Myocyte (in vitro differentiated cells): ENCODE measurements around the gene INHBA. TPM values are rescaled to one million over a fixed set of nuclear protein-coding genes. Genes with fewer than 3 reads are reported as not detected.
A peak's percentile ranks its signal among the peaks of the same experiment; 100 is the strongest.

Experiments
- DNase-seq: peaks from one replicate; pipeline ENCODE4 v3.0.0-alpha.2; 2012; ENCODE audit warnings: low read depth
- total RNA-seq: library from RNA; depleted of rRNA; stranded (reverse); fragments of >200 nt; gene quantifications from 2 replicates; pipeline ENCODE4 v1.2.3, GENCODE V29; 2014

Gene INHBA
- total RNA-seq, 1 donor from 2014 or later: 5.8 TPM

DNA sequence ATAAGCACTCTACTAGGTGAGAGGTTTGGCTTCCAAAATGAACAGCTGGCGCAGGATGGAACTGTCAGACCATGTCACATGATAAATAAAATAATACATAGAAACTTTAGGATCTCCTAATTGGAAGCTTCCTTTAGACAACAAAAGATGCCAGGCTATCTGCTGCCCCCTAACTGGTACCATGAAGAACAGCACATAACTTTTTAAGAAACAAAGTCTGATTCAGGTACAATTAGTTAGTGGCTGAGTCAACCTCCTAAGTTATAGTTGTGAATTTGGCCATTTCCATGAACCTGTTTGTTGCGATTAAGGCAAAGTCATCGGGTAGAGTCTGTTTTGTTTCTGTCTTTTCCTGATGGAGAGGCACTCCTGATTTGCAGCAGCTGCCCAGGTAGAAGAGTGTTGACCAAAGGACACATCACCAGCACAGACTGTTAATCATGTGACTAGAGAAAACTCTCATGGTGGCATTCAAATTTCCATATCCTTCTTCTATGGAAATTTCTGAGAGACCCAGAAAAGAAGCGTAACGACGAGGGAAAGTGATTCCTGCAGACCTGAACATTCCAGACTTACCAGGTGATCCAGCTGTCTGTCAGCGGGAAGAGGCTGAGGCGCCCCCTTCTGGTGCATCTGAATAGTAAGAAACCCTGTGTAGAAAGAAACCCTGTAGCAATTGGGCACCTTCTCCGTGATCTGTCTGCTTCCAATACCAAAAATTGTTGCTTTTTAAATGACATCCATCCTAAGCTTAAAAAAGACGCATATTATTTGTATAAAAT lies 8.6 kb upstream of the INHBA start:
- DNase-seq: peak; percentile 12

DNA sequence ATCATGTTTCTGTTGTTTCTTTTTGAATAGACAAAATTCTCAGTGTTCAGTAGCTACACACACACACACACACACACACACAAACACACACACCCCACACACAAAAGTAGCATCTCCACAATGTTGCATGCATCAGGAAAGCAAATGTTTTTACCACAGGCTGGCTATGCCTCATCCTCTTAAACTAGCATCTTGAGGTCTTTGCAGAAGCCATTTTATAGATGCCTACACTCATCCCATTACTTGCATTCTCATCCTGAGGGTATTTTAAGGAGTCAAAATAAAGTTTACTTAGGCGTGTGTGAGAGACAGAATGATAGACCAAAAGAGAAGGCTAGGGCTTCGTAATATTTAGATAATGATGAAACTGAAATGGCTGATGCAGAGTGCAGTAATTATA lies 7.9 kb upstream of the INHBA start:
- peak; percentile 30 for DNase-seq

DNA sequence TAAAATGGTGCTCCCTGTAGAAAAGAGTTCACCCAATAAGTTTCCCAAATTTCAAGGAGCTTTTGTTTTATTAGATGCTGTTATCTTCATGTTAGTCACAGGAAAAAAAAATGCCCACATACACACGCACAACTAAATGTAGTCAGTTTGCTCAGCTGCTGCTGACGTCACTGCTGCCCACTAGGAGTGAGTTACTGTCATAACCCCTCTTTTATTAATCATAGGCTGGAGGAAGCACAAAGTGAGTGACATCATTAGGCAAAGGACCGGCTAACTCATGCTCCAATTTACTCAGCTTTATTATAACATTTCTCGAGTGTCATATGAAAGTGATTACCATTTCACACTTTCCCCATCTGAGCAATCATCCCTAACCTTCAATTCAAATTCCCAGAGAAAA lies 6.7 kb upstream of the INHBA start:
- DNase-seq: peak; percentile 79

GRCh38 chr7:41708581-41709358 lies 5.9 kb upstream of the INHBA start:
- DNase-seq: no peak

DNA sequence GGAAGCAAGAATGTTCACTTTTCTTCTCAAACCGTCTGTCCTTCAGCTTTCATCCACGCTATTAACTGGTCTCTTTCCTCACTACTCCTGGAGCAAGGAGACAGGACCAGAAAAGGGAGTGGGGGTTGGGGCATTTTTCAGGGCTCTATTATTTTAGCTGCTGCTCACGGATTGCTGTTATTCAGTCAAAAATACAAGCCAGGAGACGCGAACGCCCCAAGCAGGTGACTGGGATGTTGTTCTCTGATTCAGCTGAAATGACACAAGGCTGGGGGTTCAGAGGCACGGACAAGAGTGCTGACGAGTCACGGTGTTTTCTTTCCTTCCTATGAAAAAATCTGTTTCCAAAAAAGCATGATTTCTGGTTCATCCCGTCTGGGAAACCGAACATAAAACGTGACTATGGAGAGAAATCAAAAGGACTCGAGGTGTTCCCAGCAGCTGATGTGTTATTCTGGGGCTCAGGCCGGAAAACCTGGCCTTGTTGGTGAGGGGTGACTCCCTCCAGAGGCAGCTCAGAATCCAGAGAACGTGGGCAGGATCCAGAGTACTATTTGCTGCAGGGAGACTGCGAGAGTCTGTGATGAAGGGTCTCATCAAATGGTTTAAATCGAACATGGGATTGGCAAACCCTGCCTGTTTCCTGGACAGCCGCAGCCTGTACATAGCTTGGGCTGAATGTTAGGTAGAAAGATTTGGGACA lies 3.5 kb upstream of the INHBA start:
- peak; percentile 12 for DNase-seq

GRCh38 chr7:41705109-41705901 lies 2.4 kb upstream of the INHBA start:
- DNase-seq: peak; percentile 94

GRCh38 chr7:41701068-41701941 lies 1.6 kb downstream of the INHBA start:
- no peak for DNase-seq

- no peak for DNase-seq
These were observed 2.8 kb downstream of the INHBA start for GRCh38 chr7:41700044-41700471.

DNA sequence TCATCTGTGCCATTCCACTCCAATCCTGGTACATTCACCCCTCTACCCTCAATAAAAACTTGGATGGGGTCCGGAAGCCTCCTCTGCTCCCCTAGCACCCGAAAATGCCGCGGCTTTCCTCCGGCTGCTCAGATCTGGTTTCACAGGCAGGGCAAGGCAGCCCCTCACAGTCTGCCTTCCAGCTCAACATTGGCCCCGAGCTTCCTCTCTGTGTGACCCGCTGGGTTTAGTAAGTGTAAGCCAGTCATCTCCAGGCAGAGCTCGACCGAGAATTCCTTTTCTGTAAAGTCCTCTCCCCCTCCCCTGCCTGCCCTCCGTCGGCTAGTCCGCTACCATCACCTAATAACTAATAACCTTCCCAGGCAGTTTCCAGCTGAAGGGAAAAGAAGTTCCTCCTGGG lies 3.4 kb downstream of the INHBA start:
- DNase-seq: peak; percentile 67

- DNase-seq: peak; percentile 20
These were observed 4.2 kb downstream of the INHBA start for GRCh38 chr7:41698726-41699125.

DNA sequence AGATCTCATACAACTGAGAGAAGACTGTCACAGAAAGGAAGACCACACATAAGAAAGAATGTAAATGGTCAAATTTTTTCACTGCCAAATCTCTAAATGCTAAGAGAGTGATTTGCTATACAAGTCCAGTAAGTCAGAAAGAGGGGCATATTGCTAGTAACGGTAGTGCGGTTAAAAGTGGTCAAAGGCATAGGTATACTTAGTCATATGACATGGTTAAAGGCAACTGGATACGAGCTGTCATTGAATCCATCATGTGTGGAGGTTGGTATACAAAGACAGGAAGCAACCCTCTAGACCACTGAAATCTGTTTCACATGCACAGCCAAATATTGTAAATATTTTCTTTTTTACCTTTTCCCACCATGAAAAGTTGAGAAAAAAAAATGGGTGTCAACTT lies 4.8 kb downstream of the INHBA start:
- DNase-seq: peak; percentile 9

DNA sequence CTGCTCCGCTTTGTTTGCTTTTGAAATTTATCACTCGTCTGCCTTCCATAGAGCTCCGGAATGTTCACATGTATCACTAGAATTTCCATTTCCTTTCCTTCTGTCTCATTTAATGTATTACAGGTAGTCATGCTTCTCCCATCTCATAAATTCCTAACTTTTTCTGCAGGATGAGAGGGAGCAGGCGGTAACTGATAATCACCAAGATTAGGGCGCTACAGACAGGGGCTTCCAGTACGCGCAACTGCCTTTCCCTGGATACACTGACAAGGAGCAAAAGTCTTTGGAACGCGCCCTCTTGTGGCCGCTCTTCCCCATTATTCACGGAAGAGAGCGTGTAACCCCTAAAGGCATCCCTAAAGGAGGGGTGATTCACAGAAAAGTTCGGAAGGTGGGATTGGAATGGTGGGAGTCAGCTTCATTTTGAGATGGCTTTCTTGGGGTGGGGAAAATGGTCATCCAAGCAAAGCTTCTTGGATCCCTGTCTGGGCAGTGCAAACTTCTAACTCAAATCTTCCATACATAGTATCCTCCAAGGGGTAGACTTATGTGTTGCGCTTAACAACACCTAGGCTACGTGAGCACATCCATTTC lies 6.5 kb downstream of the INHBA start:
- peak; percentile 98 for DNase-seq

DNA sequence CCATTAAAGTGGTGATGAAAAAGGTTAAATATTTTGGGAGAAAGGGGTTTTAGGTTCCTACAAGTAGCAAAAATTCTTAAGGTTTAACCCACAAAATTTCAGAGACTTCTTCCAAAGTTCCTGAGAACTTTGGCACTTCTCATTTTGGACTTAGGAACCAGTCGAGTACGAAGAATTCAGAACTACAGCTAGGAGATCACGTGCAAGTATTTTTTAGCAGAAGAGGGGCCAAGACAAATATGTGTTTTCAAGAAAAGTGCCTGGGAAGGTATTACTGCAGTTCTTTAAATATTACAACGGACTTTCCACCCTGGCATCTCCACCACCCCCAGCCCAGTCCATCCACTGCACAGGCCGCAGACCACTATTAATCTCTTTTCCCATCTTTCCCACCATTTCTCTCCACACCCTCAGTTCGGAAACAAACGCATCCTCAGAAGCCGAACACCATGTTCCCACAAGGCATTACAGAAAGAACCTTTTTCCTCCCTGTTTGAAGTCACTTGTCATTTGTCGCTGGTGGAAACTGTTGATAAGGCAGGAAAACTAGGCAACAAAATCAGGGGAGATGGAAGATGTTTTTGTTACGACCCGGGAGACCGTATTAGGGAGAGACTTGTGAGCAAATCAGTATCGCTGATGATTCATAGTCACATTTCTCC lies 7.1 kb downstream of the INHBA start:
- peak; percentile 86 for DNase-seq

DNA sequence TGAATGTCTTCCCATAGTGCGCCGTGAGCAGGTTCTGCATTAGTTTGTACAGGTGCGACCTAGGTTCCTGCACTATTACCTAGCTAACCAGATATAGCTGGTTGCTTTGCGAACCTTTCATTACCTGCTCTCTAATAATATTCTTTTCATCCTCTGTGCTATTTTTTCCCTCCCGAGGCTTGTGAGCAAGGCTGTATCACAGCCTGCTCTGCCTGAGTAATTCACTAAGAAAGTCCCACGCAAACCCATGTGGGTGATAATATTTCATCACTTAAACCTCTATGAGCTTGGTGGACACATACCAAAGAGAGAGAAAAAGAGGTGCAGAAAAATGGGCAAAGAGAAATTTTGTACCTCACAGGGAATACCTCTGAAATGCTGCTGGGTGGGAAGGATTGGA lies 8.4 kb downstream of the INHBA start:
- peak; percentile 32 for DNase-seq

- peak; percentile 31 for DNase-seq
These were observed 9.5 kb downstream of the INHBA start for GRCh38 chr7:41693150-41693997.

GRCh38 chr7:41692251-41692650 lies 10.6 kb downstream of the INHBA start:
- no peak for DNase-seq

- DNase-seq: no peak
These were observed 11.4 kb downstream of the INHBA start for GRCh38 chr7:41691286-41692190.
